NCI-H1694 treated with DMSO at 0.1 percent for 48 hours (cell line): ENCODE measurements around the gene MUCL3.
"Not testable (repeated sequence)": the region's sequence is repeated elsewhere in the genome, so short reads cannot be mapped to it uniquely, and the experiment has no call there.

Experiments
- DNase-seq: peaks from one replicate; lab custom pipeline; 2025; lab: John Stamatoyannopoulos, UW

MUCL3 gene

GRCh38 chr6:30913721-30914075 is 27.1 kb upstream of the MUCL3 start:
- no peak for DNase-seq

- peak; percentile 73 for DNase-seq
Observed at GRCh38 chr6:30914076-30914853, 26.5 kb upstream of the MUCL3 start, which contains the start of gene VARS2. TSS of gene VARS2 (plus strand) at chr6:30914238. CDS start at chr6:30914837, 599 bp downstream.

- no peak for DNase-seq
Observed at GRCh38 chr6:30914854-30915590, 25.8 kb upstream of the MUCL3 start.

- DNase-seq = peak; percentile 47
Observed at GRCh38 chr6:30915591-30915946, 25.2 kb upstream of the MUCL3 start.

- DNase-seq = no peak
Observed at GRCh38 chr6:30917041-30917440, 23.7 kb upstream of the MUCL3 start.

- no peak for DNase-seq
Observed at GRCh38 chr6:30917487-30917886, 23.3 kb upstream of the MUCL3 start.

GRCh38 chr6:30918670-30919069 is 22.1 kb upstream of the MUCL3 start:
- no peak for DNase-seq

GRCh38 chr6:30922447-30922852 is 18.3 kb upstream of the MUCL3 start:
- no peak for DNase-seq

GRCh38 chr6:30924040-30924627 is 16.6 kb upstream of the MUCL3 start:
- not testable (repeated sequence) for DNase-seq

GRCh38 chr6:30926644-30927043 is 14.1 kb upstream of the MUCL3 start:
- no peak for DNase-seq

- DNase-seq = not testable (repeated sequence)
Observed at GRCh38 chr6:30927080-30927479, 13.7 kb upstream of the MUCL3 start.

GRCh38 chr6:30928677-30929076 is 12.1 kb upstream of the MUCL3 start:
- no peak for DNase-seq

- DNase-seq = no peak
Observed at GRCh38 chr6:30930506-30930905, 10.3 kb upstream of the MUCL3 start.

GRCh38 chr6:30931272-30931671 is 9.5 kb upstream of the MUCL3 start:
- DNase-seq = no peak

GRCh38 chr6:30931969-30932645 is 8.7 kb upstream of the MUCL3 start, which contains the start of gene SFTA2:
TSS of gene SFTA2 (minus strand) at chr6:30932170. CDS start at chr6:30932096, 74 bp downstream.
- no peak for DNase-seq

GRCh38 chr6:30932665-30933365 is 8.0 kb upstream of the MUCL3 start:
- DNase-seq = no peak

GRCh38 chr6:30935018-30935417 is 5.8 kb upstream of the MUCL3 start:
- no peak for DNase-seq

- no peak for DNase-seq
Observed at GRCh38 chr6:30937265-30937664, 3.5 kb upstream of the MUCL3 start.

GRCh38 chr6:30938730-30939129 is 2.0 kb upstream of the MUCL3 start:
- DNase-seq = no peak

GRCh38 chr6:30939473-30939872 is 1.3 kb upstream of the MUCL3 start:
- DNase-seq = no peak

- no peak for DNase-seq
Observed at GRCh38 chr6:30942338-30943060, 1.7 kb downstream of the MUCL3 start.
